ENCODE data around the gene ADAMTS14.

DNA sequence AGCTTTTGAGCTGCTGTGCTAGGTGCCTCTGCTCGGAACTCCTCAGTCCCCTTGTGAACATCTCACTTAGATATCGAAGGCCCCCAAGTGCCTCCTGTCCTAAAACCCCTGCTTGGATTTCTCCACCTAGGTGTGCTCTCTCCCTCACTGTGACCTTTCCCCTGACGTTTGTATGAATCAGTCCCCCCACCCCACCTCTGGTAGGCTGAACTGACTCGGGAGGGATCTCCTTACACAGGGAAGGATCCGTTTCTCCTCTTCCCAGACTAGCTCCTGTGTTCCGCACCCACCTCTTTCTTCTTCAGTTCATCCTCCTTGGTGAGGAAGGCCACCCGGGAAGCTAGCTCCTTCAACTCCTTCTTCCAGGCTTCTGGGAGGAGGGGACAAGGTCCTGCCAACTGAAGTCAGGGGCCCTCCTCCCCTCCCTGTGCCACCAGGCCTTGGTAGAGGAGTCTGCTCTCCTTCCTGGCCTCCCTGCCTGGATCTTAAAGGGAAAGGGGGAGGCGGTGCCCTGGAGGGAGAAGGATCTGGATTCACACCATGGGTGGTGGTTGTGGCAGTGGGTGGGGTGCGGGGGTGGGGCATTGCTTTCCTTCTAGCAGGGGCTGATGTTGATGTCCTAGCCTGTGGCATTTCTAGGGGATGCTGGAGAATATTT lies 106.1 kb downstream of the ADAMTS14 start:
- TF ChIP-seq, protein P1, sequence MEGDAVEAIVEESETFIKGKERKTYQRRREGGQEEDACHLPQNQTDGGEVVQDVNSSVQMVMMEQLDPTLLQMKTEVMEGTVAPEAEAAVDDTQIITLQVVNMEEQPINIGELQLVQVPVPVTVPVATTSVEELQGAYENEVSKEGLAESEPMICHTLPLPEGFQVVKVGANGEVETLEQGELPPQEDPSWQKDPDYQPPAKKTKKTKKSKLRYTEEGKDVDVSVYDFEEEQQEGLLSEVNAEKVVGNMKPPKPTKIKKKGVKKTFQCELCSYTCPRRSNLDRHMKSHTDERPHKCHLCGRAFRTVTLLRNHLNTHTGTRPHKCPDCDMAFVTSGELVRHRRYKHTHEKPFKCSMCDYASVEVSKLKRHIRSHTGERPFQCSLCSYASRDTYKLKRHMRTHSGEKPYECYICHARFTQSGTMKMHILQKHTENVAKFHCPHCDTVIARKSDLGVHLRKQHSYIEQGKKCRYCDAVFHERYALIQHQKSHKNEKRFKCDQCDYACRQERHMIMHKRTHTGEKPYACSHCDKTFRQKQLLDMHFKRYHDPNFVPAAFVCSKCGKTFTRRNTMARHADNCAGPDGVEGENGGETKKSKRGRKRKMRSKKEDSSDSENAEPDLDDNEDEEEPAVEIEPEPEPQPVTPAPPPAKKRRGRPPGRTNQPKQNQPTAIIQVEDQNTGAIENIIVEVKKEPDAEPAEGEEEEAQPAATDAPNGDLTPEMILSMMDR (IDR thresholded peaks at IDR 0.05), result no peak
- TF ChIP-seq SP1 (CRISPR knock-in tag; conservative IDR thresholded peaks at IDR 0.05), result no peak
- TF ChIP-seq ZNF317 (CRISPR knock-in tag; IDR thresholded peaks at IDR 0.05; ENCODE audit: borderline replicate concordance, low read depth), result no peak
- TF ChIP-seq FOXP1 (CRISPR knock-in tag; IDR thresholded peaks at IDR 0.05; ENCODE audit: borderline replicate concordance), result no peak
- TF ChIP-seq, protein P2, sequence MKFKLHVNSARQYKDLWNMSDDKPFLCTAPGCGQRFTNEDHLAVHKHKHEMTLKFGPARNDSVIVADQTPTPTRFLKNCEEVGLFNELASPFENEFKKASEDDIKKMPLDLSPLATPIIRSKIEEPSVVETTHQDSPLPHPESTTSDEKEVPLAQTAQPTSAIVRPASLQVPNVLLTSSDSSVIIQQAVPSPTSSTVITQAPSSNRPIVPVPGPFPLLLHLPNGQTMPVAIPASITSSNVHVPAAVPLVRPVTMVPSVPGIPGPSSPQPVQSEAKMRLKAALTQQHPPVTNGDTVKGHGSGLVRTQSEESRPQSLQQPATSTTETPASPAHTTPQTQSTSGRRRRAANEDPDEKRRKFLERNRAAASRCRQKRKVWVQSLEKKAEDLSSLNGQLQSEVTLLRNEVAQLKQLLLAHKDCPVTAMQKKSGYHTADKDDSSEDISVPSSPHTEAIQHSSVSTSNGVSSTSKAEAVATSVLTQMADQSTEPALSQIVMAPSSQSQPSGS (CRISPR knock-in tag; IDR thresholded peaks at IDR 0.05; ENCODE audit: borderline replicate concordance, low read depth), result no peak
- no peak for TF ChIP-seq TEAD1 (CRISPR knock-in tag; IDR thresholded peaks at IDR 0.05)
- TF ChIP-seq ZNF121 (CRISPR knock-in tag; IDR thresholded peaks at IDR 0.05), result no peak

Measured in WTC11 (cell line).